DND-41 (cell line): ENCODE results near the gene RAD52.

ENCODE experiments used
- ATAC-seq: fragments of 200-7000 bp; cut with Tn5 transposase; 3 replicates; pipeline ENCODE4 v1.9.1; 2021; ENCODE audit warnings: low read depth; ENCODE audit not compliant: insufficient read depth
- DNase-seq: peaks from one replicate; pipeline ENCODE4 v3.0.0-alpha.2; 2020
- H2AFZ ChIP-seq: 2 replicates; pipeline ENCODE4 v1.6.0; 2012; ENCODE audit warnings: low read depth, low read length
- H3K27ac ChIP-seq: 2 replicates; pipeline ENCODE4 v1.5.1; 2012; ENCODE audit warnings: low read length, inconsistent platforms
- H3K27me3 ChIP-seq: fragments of 200-600 bp; sonication (generic); 2 replicates; pipeline ENCODE4 v1.6.0; 2012; ENCODE audit warnings: low read length, mild to moderate bottlenecking, inconsistent platforms; ENCODE audit not compliant: insufficient read depth, poor library complexity
- H3K36me3 ChIP-seq: 2 replicates; pipeline ENCODE4 v1.5.1; 2012; ENCODE audit warnings: low read length, inconsistent platforms; ENCODE audit not compliant: insufficient read depth
- H3K4me1 ChIP-seq: 2 replicates; pipeline ENCODE4 v1.5.1; 2012; ENCODE audit warnings: mild to moderate bottlenecking, low read length; ENCODE audit not compliant: insufficient read depth
- H3K4me2 ChIP-seq: 2 replicates; pipeline ENCODE4 v1.6.0; 2012; ENCODE audit warnings: mild to moderate bottlenecking, moderate library complexity, low read length, inconsistent platforms; ENCODE audit not compliant: insufficient read depth
- H3K4me3 ChIP-seq, 2 experiments: fragments of 200-600 bp in 1 of 2; shearing (Covaris generic) in 1 of 2; 2 replicates each; pipeline ENCODE4 v1.5.1; 2012 to 2016; ENCODE audit warnings: inconsistent platforms in 2 of 2, low read length in 2 of 2, mild to moderate bottlenecking in 2 of 2, low read depth in 1 of 2, moderate library complexity in 1 of 2
- H3K79me2 ChIP-seq: 2 replicates; pipeline ENCODE4 v1.6.0; 2012; ENCODE audit warnings: low read length, inconsistent platforms; ENCODE audit not compliant: insufficient read depth
- H3K9ac ChIP-seq: 2 replicates; pipeline ENCODE4 v1.6.0; 2012; ENCODE audit warnings: low read depth, mild to moderate bottlenecking, inconsistent platforms, low read length, moderate library complexity
- H3K9me3 ChIP-seq: 2 replicates; pipeline ENCODE4 v1.5.1; 2012; ENCODE audit warnings: low read length, moderate library complexity, mild to moderate bottlenecking, inconsistent platforms; ENCODE audit not compliant: insufficient read depth, severe bottlenecking
- H4K20me1 ChIP-seq: 2 replicates; pipeline ENCODE4 v1.6.0; 2012; ENCODE audit warnings: low read length; ENCODE audit not compliant: insufficient read depth
- CTCF ChIP-seq: IDR thresholded peaks from 2 replicates; pipeline ENCODE4 v1.5.1; 2012; ENCODE audit warnings: borderline replicate concordance, low read length, moderate library complexity, mild to moderate bottlenecking; ENCODE audit not compliant: poor library complexity, severe bottlenecking; ENCODE audit errors: extremely low read depth
- EZH2 ChIP-seq: IDR thresholded peaks from 3 replicates; pipeline ENCODE4 v1.6.1; 2012; ENCODE audit warnings: borderline replicate concordance, low read depth, mild to moderate bottlenecking, moderate library complexity, low read length, inconsistent platforms; ENCODE audit not compliant: severe bottlenecking

The RAD52 gene

GRCh38 chr12:968545-968944 lies 19.1 kb upstream of the RAD52 start:
- ATAC-seq (no peak), DNase-seq (no peak)
- Histone ChIP-seq H3K9ac (no peak overlapping the region), H3K79me2 (no peaks in the 10 kb centered on the region), H3K27me3 (no peaks in the 10 kb centered on the region), H3K36me3 (no peaks in the 10 kb centered on the region), H3K4me2 (no peak overlapping the region), H3K4me1 (no peaks in the 10 kb centered on the region), H3K27ac (no peak overlapping the region), H4K20me1 (no peaks in the 10 kb centered on the region), H3K9me3 (no peaks in the 10 kb centered on the region), H2AFZ (no peak overlapping the region), H3K4me3 (no peak overlapping the region)
- TF ChIP-seq CTCF (no peak), EZH2 (no peak)

- H3K27ac ChIP-seq: no peak overlapping the region
- TF ChIP-seq CTCF: no peak
- TF ChIP-seq EZH2: no peak
- H3K4me1 ChIP-seq: no peaks in the 10 kb centered on the region
- H3K79me2 ChIP-seq: no peaks in the 10 kb centered on the region
- no peak overlapping the region for H2AFZ ChIP-seq
- H3K4me3 ChIP-seq: no peak overlapping the region
- H3K9me3 ChIP-seq: no peaks in the 10 kb centered on the region
- DNase-seq (no peak), ATAC-seq (no peak)
- no peak overlapping the region for H3K9ac ChIP-seq
- H3K27me3 ChIP-seq: no peaks in the 10 kb centered on the region
- no peaks in the 10 kb centered on the region for H3K36me3 ChIP-seq
- no peaks in the 10 kb centered on the region for H4K20me1 ChIP-seq
- no peak overlapping the region for H3K4me2 ChIP-seq
Measured at GRCh38 chr12:967641-968040, 18.1 kb upstream of the RAD52 start.

DNA sequence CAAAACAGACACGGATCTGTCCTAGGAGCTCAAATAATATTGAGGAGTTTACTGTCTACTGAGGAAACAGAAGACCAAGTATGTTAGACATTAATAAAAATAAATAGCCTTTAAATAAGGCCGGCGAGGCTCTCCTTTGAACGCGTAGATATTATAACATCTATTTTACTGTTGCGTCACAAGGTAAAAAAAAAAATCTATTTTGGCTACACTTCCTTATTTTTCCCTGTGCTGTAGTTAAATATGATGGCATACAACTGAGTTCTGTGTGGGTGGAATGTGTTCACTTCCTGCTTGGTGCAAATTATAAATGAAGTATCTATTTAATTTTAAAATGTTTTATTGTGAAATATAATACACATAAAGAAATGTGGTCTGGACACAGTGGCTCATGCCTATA lies 17.2 kb upstream of the RAD52 start:
- H3K4me1 ChIP-seq: no peaks in the 10 kb centered on the region
- no peak overlapping the region for H3K4me3 ChIP-seq
- ATAC-seq: no peak
- DNase-seq: no peak
- no peaks in the 10 kb centered on the region for H4K20me1 ChIP-seq
- H3K36me3 ChIP-seq: no peaks in the 10 kb centered on the region
- no peak overlapping the region for H3K4me2 ChIP-seq
- TF ChIP-seq EZH2: no peak
- TF ChIP-seq CTCF: no peak
- H3K27ac ChIP-seq: no peak overlapping the region
- no peak overlapping the region for H3K9ac ChIP-seq
- H3K79me2 ChIP-seq: no peaks in the 10 kb centered on the region
- H3K27me3 ChIP-seq: no peaks in the 10 kb centered on the region
- no peak overlapping the region for H2AFZ ChIP-seq
- H3K9me3 ChIP-seq: no peaks in the 10 kb centered on the region

DNA sequence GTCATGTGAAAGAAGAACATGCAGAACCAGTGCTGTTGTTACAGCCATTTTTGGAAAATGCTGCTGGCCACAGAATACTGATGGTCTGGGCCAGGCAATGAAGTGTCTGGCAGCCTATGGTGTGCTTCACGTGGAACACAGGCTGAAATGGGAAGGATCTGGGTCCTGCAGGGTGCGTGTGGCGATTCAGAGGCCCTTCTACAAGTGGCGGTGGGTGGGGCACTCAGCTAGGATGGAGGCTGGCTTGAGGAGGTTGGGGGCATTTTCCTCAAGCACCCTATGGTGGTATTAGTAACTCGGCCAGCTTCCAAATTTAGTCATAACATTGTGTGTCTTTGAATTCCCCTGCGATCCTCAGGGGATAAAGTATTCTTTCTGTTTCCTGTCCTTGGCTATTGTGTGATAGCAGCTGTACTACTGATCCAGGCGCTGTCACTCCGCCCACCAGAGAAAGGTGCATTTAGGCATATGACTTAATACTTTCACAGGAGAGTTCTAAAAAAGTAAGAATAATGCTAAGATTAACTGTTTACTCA lies 9.2 kb upstream of the RAD52 start:
- Histone ChIP-seq H3K27ac (no peak overlapping the region), H3K4me3 (no peak overlapping the region), H3K79me2 (no peaks in the 10 kb centered on the region), H2AFZ (no peak overlapping the region), H3K4me2 (no peak overlapping the region), H3K4me1 (no peaks in the 10 kb centered on the region), H3K9ac (no peak overlapping the region), H3K27me3 (no peaks in the 10 kb centered on the region), H3K9me3 (no peaks in the 10 kb centered on the region), H4K20me1 (no peaks in the 10 kb centered on the region), H3K36me3 (no peaks in the 10 kb centered on the region)
- ATAC-seq (no peak), DNase-seq (no peak)
- no peak for TF ChIP-seq CTCF
- TF ChIP-seq EZH2: no peak
